ENCODE data around the gene COA5.

DNA sequence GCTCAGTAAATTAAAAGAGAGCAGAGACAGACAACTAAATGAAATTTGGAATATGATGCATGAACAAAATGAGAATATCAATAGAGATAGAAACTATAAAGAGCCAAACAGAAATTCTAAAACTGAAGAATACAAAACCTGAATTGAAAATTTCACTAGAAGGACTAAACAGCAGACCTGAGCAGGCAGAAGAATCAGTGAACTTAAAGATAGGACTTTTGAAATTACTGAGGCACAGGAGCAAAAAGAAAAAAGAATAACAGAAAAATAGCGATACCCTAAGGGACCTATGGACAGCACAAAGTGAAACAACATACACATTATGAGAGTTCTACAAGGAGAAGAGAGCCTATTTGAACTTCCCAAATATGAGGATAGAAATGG, 41.7 kb upstream of the COA5 start:
- no peak for TF ChIP-seq EP300 (IDR thresholded peaks at IDR 0.05)
- TF ChIP-seq, protein P1, sequence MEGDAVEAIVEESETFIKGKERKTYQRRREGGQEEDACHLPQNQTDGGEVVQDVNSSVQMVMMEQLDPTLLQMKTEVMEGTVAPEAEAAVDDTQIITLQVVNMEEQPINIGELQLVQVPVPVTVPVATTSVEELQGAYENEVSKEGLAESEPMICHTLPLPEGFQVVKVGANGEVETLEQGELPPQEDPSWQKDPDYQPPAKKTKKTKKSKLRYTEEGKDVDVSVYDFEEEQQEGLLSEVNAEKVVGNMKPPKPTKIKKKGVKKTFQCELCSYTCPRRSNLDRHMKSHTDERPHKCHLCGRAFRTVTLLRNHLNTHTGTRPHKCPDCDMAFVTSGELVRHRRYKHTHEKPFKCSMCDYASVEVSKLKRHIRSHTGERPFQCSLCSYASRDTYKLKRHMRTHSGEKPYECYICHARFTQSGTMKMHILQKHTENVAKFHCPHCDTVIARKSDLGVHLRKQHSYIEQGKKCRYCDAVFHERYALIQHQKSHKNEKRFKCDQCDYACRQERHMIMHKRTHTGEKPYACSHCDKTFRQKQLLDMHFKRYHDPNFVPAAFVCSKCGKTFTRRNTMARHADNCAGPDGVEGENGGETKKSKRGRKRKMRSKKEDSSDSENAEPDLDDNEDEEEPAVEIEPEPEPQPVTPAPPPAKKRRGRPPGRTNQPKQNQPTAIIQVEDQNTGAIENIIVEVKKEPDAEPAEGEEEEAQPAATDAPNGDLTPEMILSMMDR (IDR thresholded peaks at IDR 0.05): no peak
- no peak for TF ChIP-seq POLR2A (IDR thresholded peaks at IDR 0.05)
